ENCODE measurements around the gene ALPL.

Gene ALPL

GRCh38 chr1:21577324-21577723 lies 68.1 kb downstream of the ALPL start:
- peaks cover 5 to 7% of the 10 kb centered on the region in 2 donors for H3K4me1 Mint-ChIP-seq
- ATAC-seq (replicated peaks): no peak
- H3K27me3 Mint-ChIP-seq: peaks cover 18 to 53% of the 10 kb centered on the region in 2 donors
- H3K9me3 Mint-ChIP-seq: no peaks in the 10 kb centered on the region
- H3K27ac Mint-ChIP-seq: no peak overlapping the region
- no peaks in the 10 kb centered on the region for H3K36me3 Mint-ChIP-seq
- no peak overlapping the region for H3K4me3 Mint-ChIP-seq
- no peak for DNase-seq

- no peak overlapping the region for H3K4me3 Mint-ChIP-seq
- DNase-seq (no peak), ATAC-seq (replicated peaks) (no peak)
- H3K9me3 Mint-ChIP-seq: no peaks in the 10 kb centered on the region
- H3K27ac Mint-ChIP-seq: no peak overlapping the region
- peaks cover 5 to 7% of the 10 kb centered on the region in 2 donors for H3K4me1 Mint-ChIP-seq
- peaks cover 19 to 53% of the 10 kb centered on the region in 2 donors for H3K27me3 Mint-ChIP-seq
- no peaks in the 10 kb centered on the region for H3K36me3 Mint-ChIP-seq
Observed at GRCh38 chr1:21577933-21578332, 68.7 kb downstream of the ALPL start.

- no peak for ATAC-seq (replicated peaks)
- no peaks in the 10 kb centered on the region for H3K9me3 Mint-ChIP-seq
- H3K4me1 Mint-ChIP-seq: peaks cover 0 to 2% of the 10 kb centered on the region in 2 donors
Observed at GRCh38 chr1:21579791-21580190, 70.6 kb downstream of the ALPL start.

GRCh38 chr1:21584096-21584495 lies 74.9 kb downstream of the ALPL start:
- H3K27ac Mint-ChIP-seq: no peak overlapping the region
- ATAC-seq (replicated peaks): no peak
- DNase-seq: no peak
- no peak overlapping the region for H3K4me3 Mint-ChIP-seq
- no peaks in the 10 kb centered on the region for H3K9me3 Mint-ChIP-seq
- no peaks in the 10 kb centered on the region for H3K36me3 Mint-ChIP-seq
- H3K27me3 Mint-ChIP-seq: peaks cover 27 to 34% of the 10 kb centered on the region in 2 donors
- no peaks in the 10 kb centered on the region for H3K4me1 Mint-ChIP-seq

More at GRCh38 chr1:21579791-21580190, 70.6 kb downstream of the ALPL start:
- H3K36me3 Mint-ChIP-seq: no peaks in the 10 kb centered on the region
- H3K27ac Mint-ChIP-seq: no peak overlapping the region
- no peak for DNase-seq
- H3K27me3 Mint-ChIP-seq: peaks cover 13 to 38% of the 10 kb centered on the region in 2 donors
- no peak overlapping the region for H3K4me3 Mint-ChIP-seq

- Mint-ChIP-seq H3K4me3 (no peak overlapping the region), H3K4me1 (no peaks in the 10 kb centered on the region), H3K27ac (no peak overlapping the region), H3K36me3 (no peaks in the 10 kb centered on the region), H3K9me3 (no peaks in the 10 kb centered on the region), H3K27me3 (peaks cover 29 to 35% of the 10 kb centered on the region in 2 donors)
- DNase-seq (no peak), ATAC-seq (replicated peaks) (no peak)
Observed at GRCh38 chr1:21585037-21585436, 75.8 kb downstream of the ALPL start.

GRCh38 chr1:21586222-21586621 lies 77.0 kb downstream of the ALPL start:
- no peak for DNase-seq
- Mint-ChIP-seq H3K27me3 (peaks cover 35% of the 10 kb centered on the region in 2 donors), H3K4me3 (no peak overlapping the region), H3K4me1 (peaks cover 2 to 6% of the 10 kb centered on the region in 2 donors), H3K9me3 (no peaks in the 10 kb centered on the region), H3K27ac (no peak overlapping the region), H3K36me3 (no peaks in the 10 kb centered on the region)
- no peak for ATAC-seq (replicated peaks)

DNA sequence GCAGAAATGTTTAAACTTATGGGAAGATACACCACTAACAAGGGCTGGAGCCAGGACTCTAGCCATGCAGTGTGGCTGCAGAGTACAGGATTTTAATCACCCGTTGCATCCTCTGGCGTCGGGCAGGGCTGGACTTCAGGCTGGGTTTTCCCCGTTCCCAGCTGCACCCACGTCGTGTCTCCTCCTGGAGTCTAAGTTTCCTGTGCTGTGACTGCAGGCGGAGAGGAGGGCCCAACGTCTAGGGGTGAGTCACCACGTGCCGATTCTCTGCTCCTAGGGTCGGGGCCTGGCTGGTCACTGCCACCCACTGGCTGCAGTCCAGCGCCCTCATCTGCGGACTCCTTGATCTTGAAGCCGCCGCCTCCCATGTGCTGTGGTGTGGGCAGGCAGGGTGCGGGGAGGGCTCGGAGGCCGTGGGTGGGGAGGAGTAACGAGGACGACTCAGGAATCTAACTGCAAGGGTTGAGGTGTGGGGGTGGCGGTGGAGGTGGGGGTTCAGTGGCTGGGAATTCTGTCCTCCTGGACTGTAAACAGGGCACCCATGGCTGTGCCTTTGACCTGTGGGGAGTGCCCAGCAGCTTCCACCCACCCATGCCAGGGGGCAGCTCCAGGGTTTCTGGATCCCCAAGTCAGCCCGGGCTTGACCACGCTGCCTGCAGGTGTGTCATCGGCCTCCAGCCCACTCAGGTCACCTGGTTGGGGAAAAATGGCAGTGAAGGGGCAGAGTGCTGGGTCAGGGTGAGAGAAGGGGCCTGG lies 77.8 kb downstream of the ALPL start:
- ATAC-seq (replicated peaks) (no peak), DNase-seq (no peak)
- H3K4me3 Mint-ChIP-seq: no peak overlapping the region
- H3K27me3 Mint-ChIP-seq: peaks cover 37 to 38% of the 10 kb centered on the region in 2 donors
- no peak overlapping the region for H3K27ac Mint-ChIP-seq
- peaks cover 2 to 6% of the 10 kb centered on the region in 2 donors for H3K4me1 Mint-ChIP-seq
- H3K36me3 Mint-ChIP-seq: no peaks in the 10 kb centered on the region
- no peaks in the 10 kb centered on the region for H3K9me3 Mint-ChIP-seq

DNA sequence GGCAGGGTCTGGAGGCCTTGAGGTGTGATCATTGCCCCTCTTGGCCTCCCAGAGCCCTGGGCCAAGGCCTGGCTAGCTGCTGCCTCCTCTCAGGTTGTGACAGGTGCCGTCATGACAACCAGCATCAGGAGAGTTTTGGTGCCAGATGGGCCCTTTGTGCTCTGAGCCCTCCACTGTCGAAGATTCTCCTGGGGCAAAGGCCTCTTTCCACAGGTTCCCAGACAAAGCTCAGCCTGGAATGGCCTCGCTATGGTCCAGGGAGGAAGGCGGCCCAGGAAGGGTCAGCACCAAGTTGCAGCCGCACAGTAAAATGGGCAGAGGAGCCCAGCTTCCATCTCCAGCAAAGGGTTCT lies 78.4 kb downstream of the ALPL start:
- Mint-ChIP-seq H3K36me3 (no peaks in the 10 kb centered on the region), H3K4me3 (no peak overlapping the region), H3K9me3 (no peaks in the 10 kb centered on the region)

DNA sequence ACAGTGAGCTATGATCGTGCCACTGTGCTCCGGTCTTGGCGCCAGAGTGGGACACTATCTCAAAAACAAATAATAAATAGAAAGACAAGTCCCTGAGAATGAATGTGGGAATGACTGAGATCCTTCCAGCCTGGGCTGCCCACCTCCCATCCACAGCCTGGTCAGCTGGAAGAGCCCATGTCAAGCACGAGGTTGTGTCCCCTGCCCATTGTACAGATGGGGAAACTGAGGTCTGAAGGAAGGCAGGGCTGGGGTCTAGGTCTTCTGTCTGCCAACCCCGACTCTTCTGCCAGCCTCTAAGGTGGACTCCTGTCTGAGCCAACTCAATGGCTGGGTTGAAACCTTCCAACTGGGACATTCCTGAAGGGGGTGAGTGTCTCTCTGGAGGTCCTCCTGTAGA lies 80.4 kb downstream of the ALPL start:
- no peak for DNase-seq
- ATAC-seq (replicated peaks): no peak
- Mint-ChIP-seq H3K4me3 (no peak overlapping the region), H3K4me1 (peaks cover 2 to 6% of the 10 kb centered on the region in 2 donors), H3K9me3 (no peaks in the 10 kb centered on the region), H3K27ac (no peak overlapping the region), H3K36me3 (no peaks in the 10 kb centered on the region), H3K27me3 (peaks cover 37 to 44% of the 10 kb centered on the region in 2 donors)

More for the DNA sequence above, 78.4 kb downstream of the ALPL start:
- Mint-ChIP-seq H3K4me1 (peaks cover 2 to 6% of the 10 kb centered on the region in 2 donors), H3K27ac (no peak overlapping the region), H3K27me3 (peaks cover 38 to 41% of the 10 kb centered on the region in 2 donors)
- ATAC-seq (replicated peaks) (no peak), DNase-seq (no peak)

GRCh38 chr1:21590126-21590880 lies 81.1 kb downstream of the ALPL start:
- no peaks in the 10 kb centered on the region for H3K36me3 Mint-ChIP-seq
- peaks cover 35 to 39% of the 10 kb centered on the region in 2 donors for H3K27me3 Mint-ChIP-seq
- no peak overlapping the region for H3K27ac Mint-ChIP-seq
- H3K9me3 Mint-ChIP-seq: no peaks in the 10 kb centered on the region
- DNase-seq (no peak), ATAC-seq (replicated peaks) (no peak)
- H3K4me1 Mint-ChIP-seq: peaks cover 2 to 6% of the 10 kb centered on the region in 2 donors
- no peak overlapping the region for H3K4me3 Mint-ChIP-seq

GRCh38 chr1:21590934-21591333 lies 81.7 kb downstream of the ALPL start:
- Mint-ChIP-seq H3K4me1 (peaks cover 2 to 6% of the 10 kb centered on the region in 2 donors), H3K4me3 (no peak overlapping the region), H3K9me3 (no peaks in the 10 kb centered on the region), H3K27me3 (peaks cover 35 to 43% of the 10 kb centered on the region in 2 donors), H3K27ac (no peak overlapping the region), H3K36me3 (no peaks in the 10 kb centered on the region)
- ATAC-seq (replicated peaks): no peak
- DNase-seq: no peak

- Mint-ChIP-seq H3K9me3 (no peaks in the 10 kb centered on the region), H3K4me3 (no peak overlapping the region), H3K36me3 (no peaks in the 10 kb centered on the region), H3K4me1 (peaks cover 2 to 6% of the 10 kb centered on the region in 2 donors), H3K27ac (no peak overlapping the region), H3K27me3 (peaks cover 26 to 43% of the 10 kb centered on the region in 2 donors)
- ATAC-seq (replicated peaks) (no peak), DNase-seq (no peak)
Observed at GRCh38 chr1:21592086-21592865, 83.1 kb downstream of the ALPL start.

DNA sequence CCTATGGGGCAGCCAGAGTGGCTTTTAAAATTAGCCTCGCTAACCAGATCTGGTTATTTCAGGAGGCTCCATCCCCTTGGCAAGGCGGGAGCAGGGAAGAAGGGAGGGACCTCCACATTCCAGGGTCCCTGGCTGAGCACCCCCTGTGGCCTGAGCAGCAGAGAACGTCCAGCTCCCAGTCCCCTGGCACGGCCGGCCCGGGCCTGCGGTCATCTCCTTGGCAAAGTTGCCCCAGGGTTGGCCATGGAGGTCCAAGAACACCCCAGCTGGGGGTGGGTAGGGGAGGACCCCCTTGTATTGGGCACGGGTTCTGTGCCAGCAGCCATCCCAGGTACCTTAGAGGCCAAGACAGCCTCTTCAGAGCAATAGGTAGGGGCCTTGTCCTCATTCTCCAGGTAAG lies 84.0 kb downstream of the ALPL start:
- no peaks in the 10 kb centered on the region for H3K9me3 Mint-ChIP-seq
- no peak for ATAC-seq (replicated peaks)
- peaks cover 24 to 39% of the 10 kb centered on the region in 2 donors for H3K27me3 Mint-ChIP-seq
- DNase-seq: no peak
- peaks cover 2 to 6% of the 10 kb centered on the region in 2 donors for H3K4me1 Mint-ChIP-seq
- no peak overlapping the region for H3K4me3 Mint-ChIP-seq
- no peak overlapping the region for H3K27ac Mint-ChIP-seq
- no peaks in the 10 kb centered on the region for H3K36me3 Mint-ChIP-seq

DNA sequence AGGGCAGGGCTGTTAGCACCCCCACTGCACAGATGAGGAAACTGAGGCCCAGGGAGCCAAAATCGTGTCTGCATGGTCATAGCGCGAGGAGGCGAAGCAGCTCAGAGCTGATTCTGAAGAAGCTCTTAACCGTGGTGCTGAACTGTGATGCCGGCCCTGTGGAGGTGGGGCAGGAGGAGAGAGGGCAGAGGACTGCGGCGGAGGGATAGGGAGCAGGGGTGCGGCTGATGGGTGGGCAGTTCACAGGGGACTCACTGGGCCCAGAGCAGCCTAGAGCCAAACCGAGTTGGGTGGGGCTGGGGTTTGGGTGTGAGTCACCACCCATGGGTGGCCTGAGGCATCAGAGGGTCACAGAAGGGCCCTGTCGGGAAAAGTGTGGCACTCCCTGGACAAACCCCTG lies 85.3 kb downstream of the ALPL start:
- no peak for DNase-seq
- no peak overlapping the region for H3K4me3 Mint-ChIP-seq
- peaks cover 26 to 41% of the 10 kb centered on the region in 2 donors for H3K27me3 Mint-ChIP-seq
- H3K27ac Mint-ChIP-seq: no peak overlapping the region
- no peaks in the 10 kb centered on the region for H3K36me3 Mint-ChIP-seq
- no peaks in the 10 kb centered on the region for H3K9me3 Mint-ChIP-seq
- H3K4me1 Mint-ChIP-seq: peaks cover 2 to 6% of the 10 kb centered on the region in 2 donors
- no peak for ATAC-seq (replicated peaks)
